Measurements from ENCODE around the gene IGFBP7. TPM values are rescaled to one million over a fixed set of nuclear protein-coding genes. Genes with fewer than 3 reads are reported as not detected.

IGFBP7 gene
- total RNA-seq, 1 donor = 263 TPM

DNA sequence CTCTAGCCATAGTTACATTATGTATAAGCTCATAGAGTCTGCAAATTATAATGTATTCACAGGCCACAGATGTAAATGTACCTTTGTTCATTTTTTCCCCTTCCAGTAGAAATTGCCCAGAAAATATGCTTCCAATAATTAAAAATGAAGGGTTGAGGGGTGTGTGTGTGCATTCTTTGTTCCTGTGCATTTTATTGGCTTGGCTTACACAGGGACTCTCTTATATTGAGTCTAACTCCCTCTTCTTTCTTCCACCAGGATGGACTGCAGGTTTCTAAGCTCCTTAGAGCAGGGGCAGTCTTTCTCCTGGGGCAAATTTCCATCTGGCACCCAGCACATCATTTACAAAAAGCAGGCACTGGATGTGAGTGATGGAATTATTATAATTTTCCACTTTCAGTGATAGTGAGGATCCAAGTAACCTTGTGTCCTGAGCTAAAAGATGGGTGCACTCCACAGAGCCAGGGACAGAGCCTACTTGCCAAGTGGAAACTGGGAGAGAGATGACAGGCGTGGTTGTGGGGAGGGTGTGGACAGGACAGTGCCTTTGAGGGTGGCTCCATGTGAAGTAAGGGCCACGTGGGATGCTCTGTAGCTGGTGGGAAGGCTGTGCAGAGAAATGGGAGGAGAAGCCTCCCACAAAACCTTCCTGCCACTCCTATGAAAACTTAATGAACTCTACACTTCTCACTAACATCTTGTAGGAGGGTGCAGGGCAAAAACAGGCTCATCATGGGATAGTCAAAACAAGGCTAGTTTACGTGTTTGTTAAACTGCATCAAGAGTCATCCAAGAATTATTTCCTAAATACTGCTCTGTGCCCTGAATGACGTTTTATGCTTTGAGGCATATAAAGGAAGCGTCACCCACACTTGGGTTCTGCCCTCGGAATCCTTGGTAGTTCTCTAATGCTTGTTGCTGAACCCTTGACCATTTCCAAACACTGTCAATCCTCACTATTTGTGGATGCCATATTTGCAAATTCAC lies 16.0 kb downstream of the IGFBP7 start:
- peak; percentile 49 for DNase-seq (ENCODE audit: low read depth)
- H3K4me3 ChIP-seq (ENCODE audit: low read depth, low read length) = no peak overlapping the region
- no peak for TF ChIP-seq CTCF (IDR thresholded peaks at IDR 0.05; ENCODE audit: insufficient read depth, low read length)

GRCh38 chr4:57091657-57092162 lies 18.5 kb downstream of the IGFBP7 start:
- no peak overlapping the region for H3K4me3 ChIP-seq (ENCODE audit: low read depth, low read length)
- TF ChIP-seq CTCF (IDR thresholded peaks at IDR 0.05; ENCODE audit: insufficient read depth, low read length) = no peak
- no peak for DNase-seq (ENCODE audit: low read depth)

DNA sequence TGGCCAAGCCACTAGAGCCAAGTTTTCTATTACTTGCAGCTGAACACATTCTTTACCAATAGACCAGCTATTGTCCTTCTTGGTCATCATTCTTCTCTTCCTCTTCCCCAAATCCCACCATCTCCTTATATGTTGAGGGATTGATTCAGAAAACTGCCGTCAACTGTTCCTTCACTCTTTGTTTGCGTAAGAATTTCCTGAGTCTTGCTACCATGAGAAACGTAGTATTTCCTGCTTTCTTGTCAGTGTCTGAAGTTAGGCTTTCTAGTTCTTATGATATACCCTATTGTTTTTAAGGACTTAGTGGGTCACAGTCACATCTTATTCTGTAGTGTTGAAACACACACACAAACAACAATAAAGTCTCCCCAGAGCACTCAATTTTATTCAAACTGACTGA lies 20.1 kb downstream of the IGFBP7 start:
- DNase-seq (ENCODE audit: low read depth) = no peak

GRCh38 chr4:57089549-57089948 lies 20.6 kb downstream of the IGFBP7 start:
- TF ChIP-seq CTCF (IDR thresholded peaks at IDR 0.05; ENCODE audit: insufficient read depth, low read length) = no peak
- no peak for DNase-seq (ENCODE audit: low read depth)
- H3K4me3 ChIP-seq (ENCODE audit: low read depth, low read length) = no peak overlapping the region

More for the DNA sequence above, 20.1 kb downstream of the IGFBP7 start:
- H3K4me3 ChIP-seq (ENCODE audit: low read depth, low read length) = no peak overlapping the region
- no peak for TF ChIP-seq CTCF (IDR thresholded peaks at IDR 0.05; ENCODE audit: insufficient read depth, low read length)

DNA sequence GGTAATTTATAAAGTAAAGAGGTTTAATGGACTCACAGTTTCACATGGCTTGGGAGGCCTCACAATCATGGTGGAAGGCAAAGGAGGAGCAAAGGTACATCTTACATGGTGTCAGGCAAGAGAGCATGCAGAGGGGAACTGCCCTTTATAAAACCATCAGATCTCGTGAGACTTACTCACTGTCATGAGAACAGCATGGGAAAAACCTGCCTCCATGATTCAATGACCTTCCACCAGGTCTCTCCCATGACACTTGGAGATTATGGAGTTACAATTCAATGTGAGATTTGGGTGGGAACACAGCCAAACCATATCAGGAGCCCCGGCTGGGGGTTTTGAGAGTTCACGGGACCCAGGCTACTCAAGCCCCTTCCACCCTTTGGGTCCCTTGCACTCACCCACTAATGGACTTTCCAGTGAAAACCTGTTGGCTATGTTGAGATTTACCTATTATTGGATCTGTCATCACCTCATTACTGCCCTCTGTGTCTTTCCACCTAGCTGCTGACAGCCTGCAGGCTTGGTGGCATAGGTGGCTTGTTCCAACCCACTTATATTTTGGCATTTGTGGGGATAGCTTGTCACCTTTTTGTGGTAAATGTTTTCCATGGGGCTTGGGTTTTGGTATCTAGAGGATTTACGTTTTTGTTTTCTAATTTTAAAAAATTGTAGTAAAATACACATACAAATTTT lies 24.0 kb downstream of the IGFBP7 start:
- no peak for TF ChIP-seq CTCF (IDR thresholded peaks at IDR 0.05; ENCODE audit: insufficient read depth, low read length)
- no peak overlapping the region for H3K4me3 ChIP-seq (ENCODE audit: low read depth, low read length)
- DNase-seq (ENCODE audit: low read depth) = no peak

- no peak for TF ChIP-seq CTCF (IDR thresholded peaks at IDR 0.05; ENCODE audit: insufficient read depth, low read length)
- DNase-seq (ENCODE audit: low read depth) = no peak
- no peak overlapping the region for H3K4me3 ChIP-seq (ENCODE audit: low read depth, low read length)
Measured at GRCh38 chr4:57085278-57085677, 24.9 kb downstream of the IGFBP7 start.
